Measurements from ENCODE around the gene LARP4. TPM values are rescaled to one million over a fixed set of nuclear protein-coding genes. Genes with fewer than 3 reads are reported as not detected.
"Not testable (repeated sequence)": the region's sequence is repeated elsewhere in the genome, so short reads cannot be mapped to it uniquely, and the experiment has no call there.

Gene LARP4
- total RNA-seq, 4 donors from 2014 or later: 42.5 to 77.3 (median 50.0) TPM

GRCh38 chr12:50411051-50411660 lies 10.5 kb downstream of the LARP4 start:
- DNase-seq: peak; percentile 59 to 62
- no peak for TF ChIP-seq POLR2A (IDR thresholded peaks at IDR 0.05)
- TF ChIP-seq CTCF (IDR thresholded peaks at IDR 0.05): no peak
- 77 to 83% methylated on average over 9 of the region's 9 CpGs for WGBS, 2 donors
- peaks cover 6 to 8% of the 10 kb centered on the region in 2 donors for H3K4me1 ChIP-seq
- intact Hi-C loops (cut with DNase I): no loop called here
- H3K27ac ChIP-seq: no peak overlapping the region
- no peaks in the 10 kb centered on the region for H3K27me3 ChIP-seq
- H3K9me3 ChIP-seq: no peaks in the 10 kb centered on the region
- no peaks in the 10 kb centered on the region for H3K36me3 ChIP-seq
- H3K4me3 ChIP-seq (replicated peaks in 1 of 3): no peak overlapping the region

- 94 to 95% methylated on average over 6 of the region's 6 CpGs for WGBS, 2 donors
- H3K4me3 ChIP-seq (replicated peaks in 1 of 3): no peak overlapping the region
- no peaks in the 10 kb centered on the region for H3K9me3 ChIP-seq
- DNase-seq: no peak
- H3K36me3 ChIP-seq: peaks cover 0 to 4% of the 10 kb centered on the region in 2 donors
- no peaks in the 10 kb centered on the region for H3K27me3 ChIP-seq
- intact Hi-C loops (cut with DNase I): no loop called here
- TF ChIP-seq CTCF (IDR thresholded peaks at IDR 0.05) (no peak), POLR2A (IDR thresholded peaks at IDR 0.05) (no peak)
- peaks cover 10 to 15% of the 10 kb centered on the region in 2 donors for H3K4me1 ChIP-seq
- H3K27ac ChIP-seq: no peak overlapping the region
Observed at GRCh38 chr12:50415899-50416479, 15.3 kb downstream of the LARP4 start.

- Histone ChIP-seq H3K9me3 (no peaks in the 10 kb centered on the region), H3K4me1 (peaks cover 6 to 11% of the 10 kb centered on the region in 2 donors), H3K36me3 (peaks cover 0 to 4% of the 10 kb centered on the region in 2 donors), H3K4me3 (replicated peaks in 1 of 3) (no peak overlapping the region), H3K27me3 (no peaks in the 10 kb centered on the region), H3K27ac (no peak overlapping the region)
- intact Hi-C loops (cut with DNase I): no loop called here
- DNase-seq: no peak
- 70 to 85% methylated on average over 5 of the region's 5 CpGs for WGBS, 2 donors
- TF ChIP-seq CTCF (IDR thresholded peaks at IDR 0.05) (no peak), POLR2A (IDR thresholded peaks at IDR 0.05) (no peak)
Observed at GRCh38 chr12:50419112-50419909, 18.6 kb downstream of the LARP4 start.

GRCh38 chr12:50422855-50423254 lies 22.2 kb downstream of the LARP4 start:
- H3K27me3 ChIP-seq; intact Hi-C loops (cut with DNase I); H3K27ac ChIP-seq; H3K9me3 ChIP-seq; H3K36me3 ChIP-seq; H3K4me3 ChIP-seq (replicated peaks in 1 of 3); DNase-seq: not testable (repeated sequence)
- WGBS, 2 donors: 92 to 95% methylated on average over 10 of the region's 10 CpGs
- peaks cover 7 to 17% of the 10 kb centered on the region in 2 donors for H3K4me1 ChIP-seq

GRCh38 chr12:50423342-50423741 lies 22.7 kb downstream of the LARP4 start:
- H3K36me3 ChIP-seq; H3K27ac ChIP-seq; intact Hi-C loops (cut with DNase I); DNase-seq; H3K27me3 ChIP-seq; H3K4me3 ChIP-seq (replicated peaks in 1 of 3); H3K9me3 ChIP-seq: not testable (repeated sequence)
- H3K4me1 ChIP-seq: peaks cover 7 to 17% of the 10 kb centered on the region in 2 donors
- 95 to 96% methylated on average over 10 of the region's 10 CpGs for WGBS, 2 donors
